Measurements from ENCODE around the gene ADGRB3.
"Not testable (repeated sequence)": the region's sequence is repeated elsewhere in the genome, so short reads cannot be mapped to it uniquely, and the experiment has no call there.

The ADGRB3 gene

DNA sequence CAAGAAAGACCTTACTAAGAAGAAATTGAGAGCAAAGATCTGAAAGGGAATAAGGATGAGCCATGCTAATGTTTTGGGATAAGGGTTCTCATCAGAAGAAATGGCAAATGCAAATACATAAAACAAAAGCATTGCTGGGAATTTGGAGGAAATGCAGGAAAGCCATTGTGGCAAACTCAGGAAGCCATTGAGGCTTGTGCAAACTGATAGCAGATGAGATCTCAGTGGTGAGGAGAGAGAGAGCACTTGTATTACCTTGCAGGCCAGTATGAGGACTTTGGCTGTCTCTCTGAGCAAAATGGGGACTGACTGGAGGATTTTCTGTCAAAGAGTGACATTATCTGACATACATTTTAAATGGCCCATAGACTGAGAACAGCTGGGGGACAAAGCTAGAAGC lies 103.0 kb downstream of the ADGRB3 start:
- no peaks in the 10 kb centered on the region for H3K4me1 ChIP-seq
- intact Hi-C loops (cut with DNase I; ENCODE audit: low total_unique reads): no loop called here
- H3K36me3 ChIP-seq: no peaks in the 10 kb centered on the region
- no peak overlapping the region for H3K4me3 ChIP-seq
- no peaks in the 10 kb centered on the region for H3K9me3 ChIP-seq
- H3K27me3 ChIP-seq: no peaks in the 10 kb centered on the region
- TF ChIP-seq CTCF (IDR thresholded peaks at IDR 0.05): no peak
- no peak for DNase-seq
- no peak overlapping the region for H3K27ac ChIP-seq

DNA sequence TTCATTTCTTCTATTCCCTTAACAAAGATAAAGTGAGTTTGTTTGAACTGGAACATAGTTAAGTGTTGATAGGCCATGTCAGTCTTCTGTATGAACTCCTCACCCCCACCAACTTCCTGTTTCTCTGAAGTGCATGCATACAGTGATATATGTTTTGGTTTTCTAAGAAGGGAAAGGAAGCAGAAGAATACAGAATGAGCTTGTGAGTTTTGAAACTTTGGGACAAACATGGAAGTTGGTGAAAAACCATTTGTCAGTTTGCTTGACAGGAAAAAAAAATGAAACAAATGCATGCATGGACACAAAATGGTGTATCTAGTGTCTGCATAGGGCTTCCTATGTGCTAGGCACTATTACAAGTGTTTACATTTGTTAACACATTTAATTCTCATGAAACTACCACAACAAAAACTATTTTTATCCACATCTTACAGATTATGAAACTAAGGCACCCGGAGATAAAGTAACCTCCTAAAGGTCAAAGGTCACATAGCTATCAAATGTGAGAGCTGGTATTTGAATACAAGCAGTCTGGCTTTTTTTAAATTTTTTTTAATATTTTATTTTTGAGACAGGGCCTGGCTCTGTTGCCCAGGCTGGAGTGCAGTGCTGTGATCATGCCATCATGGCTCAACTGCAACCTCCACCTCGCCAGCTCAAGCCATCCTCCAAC lies 105.9 kb downstream of the ADGRB3 start:
- DNase-seq: no peak
- H3K27me3 ChIP-seq: no peaks in the 10 kb centered on the region
- no peak overlapping the region for H3K27ac ChIP-seq
- no peaks in the 10 kb centered on the region for H3K4me1 ChIP-seq
- no peaks in the 10 kb centered on the region for H3K9me3 ChIP-seq
- H3K4me3 ChIP-seq: no peak overlapping the region
- intact Hi-C loops (cut with DNase I; ENCODE audit: low total_unique reads): no loop called here
- TF ChIP-seq CTCF (IDR thresholded peaks at IDR 0.05): no peak
- H3K36me3 ChIP-seq: no peaks in the 10 kb centered on the region

- DNase-seq: no peak
- no peaks in the 10 kb centered on the region for H3K4me1 ChIP-seq
- no peak overlapping the region for H3K27ac ChIP-seq
- TF ChIP-seq CTCF (IDR thresholded peaks at IDR 0.05): no peak
- no peaks in the 10 kb centered on the region for H3K9me3 ChIP-seq
- H3K27me3 ChIP-seq: no peaks in the 10 kb centered on the region
- intact Hi-C loops (cut with DNase I; ENCODE audit: low total_unique reads): no loop called here
- no peaks in the 10 kb centered on the region for H3K36me3 ChIP-seq
- H3K4me3 ChIP-seq: no peak overlapping the region
Measured at GRCh38 chr6:68741501-68742386, 106.7 kb downstream of the ADGRB3 start.

GRCh38 chr6:68743099-68743498 lies 108.0 kb downstream of the ADGRB3 start:
- no peak overlapping the region for H3K27ac ChIP-seq
- H3K36me3 ChIP-seq: no peaks in the 10 kb centered on the region
- TF ChIP-seq CTCF (IDR thresholded peaks at IDR 0.05): no peak
- no peaks in the 10 kb centered on the region for H3K9me3 ChIP-seq
- H3K4me1 ChIP-seq: no peaks in the 10 kb centered on the region
- H3K27me3 ChIP-seq: no peaks in the 10 kb centered on the region
- intact Hi-C loops (cut with DNase I; ENCODE audit: low total_unique reads): no loop called here
- H3K4me3 ChIP-seq: no peak overlapping the region
- no peak for DNase-seq

DNA sequence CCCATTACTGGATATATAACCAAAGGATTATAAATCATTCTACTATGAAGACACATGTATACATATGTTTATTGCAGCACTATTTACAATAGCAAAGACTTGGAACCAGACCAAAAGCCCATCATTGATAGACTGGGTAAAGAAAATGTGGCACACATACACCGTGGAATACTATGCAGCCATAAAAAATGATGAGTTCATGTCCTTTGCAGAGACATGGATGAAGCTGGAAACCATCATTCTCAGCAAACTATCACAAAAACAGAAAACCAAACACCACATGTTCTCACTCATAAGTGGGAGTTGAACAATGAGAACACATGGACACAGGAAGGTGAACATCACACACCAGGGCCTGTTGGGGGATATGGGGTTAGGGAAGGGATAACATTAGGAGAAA lies 109.3 kb downstream of the ADGRB3 start:
- H3K9me3 ChIP-seq; H3K27ac ChIP-seq; intact Hi-C loops (cut with DNase I; ENCODE audit: low total_unique reads); H3K27me3 ChIP-seq; H3K4me1 ChIP-seq; DNase-seq; H3K36me3 ChIP-seq; H3K4me3 ChIP-seq: not testable (repeated sequence)

- no peak for DNase-seq
- intact Hi-C loops (cut with DNase I; ENCODE audit: low total_unique reads): no loop called here
- H3K9me3 ChIP-seq: no peaks in the 10 kb centered on the region
- no peak overlapping the region for H3K27ac ChIP-seq
- TF ChIP-seq CTCF (IDR thresholded peaks at IDR 0.05): no peak
- H3K4me3 ChIP-seq: no peak overlapping the region
- no peaks in the 10 kb centered on the region for H3K36me3 ChIP-seq
- no peaks in the 10 kb centered on the region for H3K27me3 ChIP-seq
- no peaks in the 10 kb centered on the region for H3K4me1 ChIP-seq
Measured at GRCh38 chr6:68746376-68746775, 111.3 kb downstream of the ADGRB3 start.
